ENCODE results near the gene PLEKHN1.
"Not testable (repeated sequence)": the region's sequence is repeated elsewhere in the genome, so short reads cannot be mapped to it uniquely, and the experiment has no call there.

The PLEKHN1 gene

GRCh38 chr1:942864-943533 lies 23.3 kb upstream of the PLEKHN1 start:
- TF ChIP-seq POLR2A (IDR thresholded peaks at IDR 0.05; ENCODE audit: low read depth, low read length): no peak
- DNase-seq (ENCODE audit: insufficient read length, low spot score) (no peak), FAIRE-seq (peak; percentile 50)

GRCh38 chr1:943545-944340 lies 22.5 kb upstream of the PLEKHN1 start:
- no peak for TF ChIP-seq POLR2A (IDR thresholded peaks at IDR 0.05; ENCODE audit: low read depth, low read length)
- DNase-seq (ENCODE audit: insufficient read length, low spot score): no peak
- FAIRE-seq: no peak

- no peak for TF ChIP-seq POLR2A (IDR thresholded peaks at IDR 0.05; ENCODE audit: low read depth, low read length)
- DNase-seq (ENCODE audit: insufficient read length, low spot score) (no peak), FAIRE-seq (no peak)
These were observed 21.6 kb upstream of the PLEKHN1 start for GRCh38 chr1:944341-945325.

GRCh38 chr1:945688-946556 lies 20.4 kb upstream of the PLEKHN1 start:
- no peak for FAIRE-seq
- TF ChIP-seq POLR2A (IDR thresholded peaks at IDR 0.05; ENCODE audit: low read depth, low read length): no peak
- DNase-seq (ENCODE audit: insufficient read length, low spot score): no peak

GRCh38 chr1:946811-947210 lies 19.5 kb upstream of the PLEKHN1 start:
- FAIRE-seq; DNase-seq (ENCODE audit: insufficient read length, low spot score): not testable (repeated sequence)

- DNase-seq (ENCODE audit: insufficient read length, low spot score) (no peak), FAIRE-seq (no peak)
- TF ChIP-seq POLR2A (IDR thresholded peaks at IDR 0.05; ENCODE audit: low read depth, low read length): no peak
These were observed 18.3 kb upstream of the PLEKHN1 start for GRCh38 chr1:947958-948357.

GRCh38 chr1:950268-950667 lies 16.0 kb upstream of the PLEKHN1 start:
- FAIRE-seq: no peak

GRCh38 chr1:950881-951280 lies 15.4 kb upstream of the PLEKHN1 start:
- no peak for TF ChIP-seq POLR2A (IDR thresholded peaks at IDR 0.05; ENCODE audit: low read depth, low read length)
- DNase-seq (ENCODE audit: insufficient read length, low spot score): no peak
- FAIRE-seq: no peak

More at GRCh38 chr1:950268-950667, 16.0 kb upstream of the PLEKHN1 start:
- no peak for DNase-seq (ENCODE audit: insufficient read length, low spot score)
- no peak for TF ChIP-seq POLR2A (IDR thresholded peaks at IDR 0.05; ENCODE audit: low read depth, low read length)

- DNase-seq (ENCODE audit: insufficient read length, low spot score) (no peak), FAIRE-seq (no peak)
- no peak for TF ChIP-seq POLR2A (IDR thresholded peaks at IDR 0.05; ENCODE audit: low read depth, low read length)
These were observed 14.9 kb upstream of the PLEKHN1 start for GRCh38 chr1:951364-951763.

GRCh38 chr1:952201-952600 lies 14.1 kb upstream of the PLEKHN1 start:
- no peak for TF ChIP-seq POLR2A (IDR thresholded peaks at IDR 0.05; ENCODE audit: low read depth, low read length)
- DNase-seq (ENCODE audit: insufficient read length, low spot score) (no peak), FAIRE-seq (no peak)

- no peak for FAIRE-seq
- no peak for TF ChIP-seq POLR2A (IDR thresholded peaks at IDR 0.05; ENCODE audit: low read depth, low read length)
- no peak for DNase-seq (ENCODE audit: insufficient read length, low spot score)
These were observed 13.7 kb upstream of the PLEKHN1 start for GRCh38 chr1:952603-953002.

- no peak for TF ChIP-seq POLR2A (IDR thresholded peaks at IDR 0.05; ENCODE audit: low read depth, low read length)
- FAIRE-seq: no peak
- DNase-seq (ENCODE audit: insufficient read length, low spot score): no peak
These were observed 12.6 kb upstream of the PLEKHN1 start for GRCh38 chr1:953524-954320.

All from H54 (cell line).